Epithelial cell of umbilical artery (primary cell): Measurements from ENCODE around the gene NT5C1A. TPM values are rescaled to one million over a fixed set of nuclear protein-coding genes. Genes with fewer than 3 reads are reported as not detected.

Experiments
- total RNA-seq: library from RNA; depleted of rRNA; stranded (reverse); fragments of >200 nt; gene quantifications from 2 replicates; pipeline ENCODE4 v1.2.3, GENCODE V29; 2014

Gene NT5C1A
- total RNA-seq: not detected in 2 replicates

GRCh38 chr1:39671793-39672550 is at the start of gene NT5C1A:
Gene NT5C1A (minus strand): TSS chr1:39672107. CDS start chr1:39672038, 69 bp downstream.

GRCh38 chr1:39691383-39692151 is 19.7 kb upstream of the NT5C1A start, which contains the start of gene HPCAL4:
Gene HPCAL4 (minus strand): TSS chr1:39691433. CDS start chr1:39684603, 6,830 bp downstream.

GRCh38 chr1:39639305-39640130 is 32.4 kb downstream of the NT5C1A start, which contains the start of gene HEYL:
Gene HEYL (minus strand): TSS chr1:39639643. CDS start chr1:39639625, 18 bp downstream.

Other genes starting within 250 kb of the NT5C1A start
- 0.15 and 0.32 TPM in 2 replicates for gene BMP8A, start 180.5 kb downstream of the NT5C1A start, total RNA-seq
- gene PABPC4, start 95.3 kb downstream of the NT5C1A start, total RNA-seq: 100 and 156 TPM in 2 replicates
- gene HEYL, start 32.5 kb downstream of the NT5C1A start, total RNA-seq: under 0.01 TPM in 1 of 2 replicates, not detected in the other
- gene HPCAL4, start 19.3 kb upstream of the NT5C1A start, total RNA-seq: not detected in 2 replicates
- 47.7 and 76.7 TPM in 2 replicates for gene PPIE, start 66.8 kb upstream of the NT5C1A start, total RNA-seq
- 1.8 and 2.3 TPM in 2 replicates for gene OXCT2, start 99.2 kb upstream of the NT5C1A start, total RNA-seq
- under 0.01 and 0.15 TPM in 2 replicates for gene BMP8B, start 116.8 kb upstream of the NT5C1A start, total RNA-seq
- gene TRIT1, start 211.4 kb upstream of the NT5C1A start, total RNA-seq: 31.2 and 33.1 TPM in 2 replicates
- gene MYCL, start 229.8 kb upstream of the NT5C1A start, total RNA-seq: 1.4 and 2.3 TPM in 2 replicates